Cerebellar cortex (tissue), 1 donor: ENCODE data around the gene UBE2E2.

ENCODE experiments used
- DNase-seq: peaks from one replicate; pipeline ENCODE4 v3.0.0-alpha.2; 2015; ENCODE audit warnings: low spot score

UBE2E2 gene

GRCh38 chr3:23620638-23621015 lies 417.5 kb downstream of the UBE2E2 start:
- no peak for DNase-seq

GRCh38 chr3:23623844-23624243 lies 420.7 kb downstream of the UBE2E2 start:
- DNase-seq: no peak

GRCh38 chr3:23624305-23624704 lies 421.2 kb downstream of the UBE2E2 start:
- DNase-seq: no peak

- DNase-seq: no peak
Observed at GRCh38 chr3:23626442-23626841, 423.3 kb downstream of the UBE2E2 start.

GRCh38 chr3:23629181-23629894 lies 426.2 kb downstream of the UBE2E2 start:
- no peak for DNase-seq

GRCh38 chr3:23633261-23633960 lies 430.3 kb downstream of the UBE2E2 start:
- no peak for DNase-seq

- DNase-seq: no peak
Observed at GRCh38 chr3:23637339-23637738, 434.2 kb downstream of the UBE2E2 start.

- no peak for DNase-seq
Observed at GRCh38 chr3:23640471-23641146, 437.5 kb downstream of the UBE2E2 start.
